Measurements from ENCODE around the gene NELL2.

DNA sequence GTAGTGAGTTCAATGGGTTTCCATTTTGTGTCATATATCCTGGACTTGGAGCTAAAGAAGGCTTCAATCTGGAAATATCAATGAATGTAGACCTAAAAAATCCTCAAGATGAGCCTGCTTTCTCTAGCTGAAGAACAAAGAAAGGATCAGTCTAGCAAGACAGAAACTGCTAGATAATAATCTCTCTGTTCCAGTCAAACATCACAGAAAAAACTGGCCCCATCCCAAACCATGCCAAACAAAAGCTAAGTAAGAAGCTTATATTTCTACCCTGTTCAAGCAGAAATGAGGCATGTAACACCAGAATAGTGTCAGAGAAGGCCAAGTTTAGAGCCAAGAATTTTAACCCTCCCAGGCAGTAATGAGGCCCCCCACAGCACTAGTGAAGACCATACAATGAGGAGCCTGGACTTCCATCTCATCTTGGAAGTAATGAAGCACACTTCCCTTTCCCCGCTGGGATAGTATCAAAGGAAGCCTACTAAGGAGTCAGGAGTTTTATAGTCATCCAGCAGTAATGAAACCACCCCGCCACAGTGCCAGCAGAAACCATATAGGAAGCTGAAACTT lies 95.8 kb downstream of the NELL2 start:
- no peak for TF ChIP-seq POLR2A (conservative IDR thresholded peaks at IDR 0.05)
- no peak for TF ChIP-seq SRSF9 (IDR thresholded peaks at IDR 0.05; ENCODE audit: borderline replicate concordance, low read depth, low read length)

Measured in K562 (cell line).